Hepatocyte (in vitro differentiated cells): ENCODE measurements around the gene NDUFS6. TPM values are rescaled to one million over a fixed set of nuclear protein-coding genes. Genes with fewer than 3 reads are reported as not detected.

Experiments
- DNase-seq: peaks from one replicate; pipeline ENCODE4 v3.0.0-alpha.2; 2016; ENCODE audit warnings: low spot score
- H2AFZ ChIP-seq: fragments of 200-600 bp; sonication (generic); 2 replicates; pipeline ENCODE4 v1.6.0; 2016; ENCODE audit warnings: antibody characterized with exemption, mild to moderate bottlenecking
- H3K27ac ChIP-seq: fragments of 200-600 bp; sonication (generic); 2 replicates; pipeline ENCODE4 v1.5.1; 2016; ENCODE audit warnings: mild to moderate bottlenecking
- H3K27me3 ChIP-seq: fragments of 200-600 bp; sonication (generic); 2 replicates; pipeline ENCODE4 v1.6.1; 2016
- H3K36me3 ChIP-seq: fragments of 200-600 bp; sonication (generic); replicated peaks from 2 replicates; pipeline ENCODE4 v1.5.1; 2016; ENCODE audit warnings: low read depth; ENCODE audit not compliant: insufficient read depth
- H3K4me1 ChIP-seq: fragments of 200-600 bp; sonication (generic); 2 replicates; pipeline ENCODE4 v1.5.1; 2016; ENCODE audit warnings: mild to moderate bottlenecking, moderate library complexity; ENCODE audit not compliant: insufficient read depth
- H3K4me2 ChIP-seq: fragments of 200-600 bp; sonication (generic); 2 replicates; pipeline ENCODE4 v1.6.0; 2016
- H3K4me3 ChIP-seq: fragments of 200-600 bp; sonication (generic); 2 replicates; pipeline ENCODE4 v1.5.1; 2016; ENCODE audit warnings: mild to moderate bottlenecking
- H3K79me2 ChIP-seq: fragments of 200-600 bp; sonication (generic); 2 replicates; pipeline ENCODE4 v1.6.0; 2017; ENCODE audit warnings: mild to moderate bottlenecking
- H3K9me2 ChIP-seq: fragments of 200-600 bp; sonication (generic); replicated peaks from 2 replicates; pipeline ENCODE4 v1.6.0; 2017; ENCODE audit warnings: mild to moderate bottlenecking; ENCODE audit not compliant: insufficient read depth
- H3K9me3 ChIP-seq: fragments of 200-600 bp; sonication (generic); 2 replicates; pipeline ENCODE4 v1.5.1; 2016; ENCODE audit warnings: low read depth, mild to moderate bottlenecking
- H4K20me1 ChIP-seq: fragments of 200-600 bp; sonication (generic); 2 replicates; pipeline ENCODE4 v1.6.0; 2016; ENCODE audit warnings: mild to moderate bottlenecking; ENCODE audit not compliant: insufficient read depth, poor library complexity, severe bottlenecking
- EZH2 ChIP-seq: fragments of 200-600 bp; sonication (generic); IDR thresholded peaks from 2 replicates; pipeline ENCODE4 v1.6.1; 2016; ENCODE audit warnings: antibody characterized with exemption, mild to moderate bottlenecking, borderline replicate concordance
- EZH2phosphoT487 ChIP-seq: fragments of 200-600 bp; sonication (generic); IDR thresholded peaks from one replicate; pipeline ENCODE4 v1.6.1; 2018; ENCODE audit warnings: antibody characterized with exemption, mild to moderate bottlenecking, low read depth, moderate library complexity; ENCODE audit not compliant: unreplicated experiment, severe bottlenecking
- WGBS: methylation state at CpG from one replicate; pipeline ENCODE4 v1.1.6; 2016; ENCODE audit warnings: low lambda C conversion rate; ENCODE audit errors: missing lambda C conversion rate; 5-methylcytosine and 5-hydroxymethylcytosine counted together
- polyA plus RNA-seq: library from polyadenylated mRNA; unstranded; fragments of >200 nt; fragmentation: Nextera tagmentation; extraction: Ambion mirVana; gene quantifications from 2 replicates; pipeline ENCODE4 v1.2.1, GENCODE V29; 2016
- total RNA-seq: library from RNA; depleted of rRNA; stranded (reverse); fragments of >200 nt; gene quantifications from 2 replicates; pipeline ENCODE4 v1.2.3, GENCODE V29; 2014
- TF ChIP-seq, protein P1 (sequence below): fragments of 200-600 bp; sonication (generic); IDR thresholded peaks from 2 replicates; pipeline ENCODE4 v1.5.1; 2016; ENCODE audit warnings: antibody characterized with exemption, mild to moderate bottlenecking; ENCODE audit not compliant: poor library complexity

The NDUFS6 gene
- total and polyA plus RNA-seq, 2 experiments from 2014 or later, result 29.3 to 108 TPM

DNA sequence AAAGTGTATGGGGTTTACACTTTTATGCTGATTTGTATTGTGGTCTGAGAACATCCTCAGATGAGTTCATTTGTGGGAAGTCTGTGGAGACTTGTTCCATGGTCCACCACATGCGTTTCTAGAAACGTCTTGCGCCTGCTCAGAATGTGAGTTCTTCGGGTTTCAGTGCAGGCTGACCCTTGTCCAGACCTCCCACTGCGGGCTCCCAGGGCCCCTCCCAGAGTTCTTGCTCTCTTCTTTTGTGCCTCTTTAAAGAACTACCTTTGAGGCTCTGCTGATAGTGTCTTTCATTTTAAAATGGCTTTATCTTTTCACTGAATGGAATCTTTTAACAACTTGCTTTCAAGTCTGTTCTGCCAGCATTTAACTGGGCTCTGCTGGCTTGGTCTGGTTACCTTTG is 17.6 kb downstream of the NDUFS6 start:
- H3K4me3 ChIP-seq, result no peak overlapping the region
- no peaks in the 10 kb centered on the region for H4K20me1 ChIP-seq
- H3K9me2 ChIP-seq, result no peaks in the 10 kb centered on the region
- 91% methylated on average over 5 of the region's 5 CpGs for WGBS
- no peaks in the 10 kb centered on the region for H3K27me3 ChIP-seq
- no peak overlapping the region for H3K27ac ChIP-seq
- no peak overlapping the region for H2AFZ ChIP-seq
- no peak for DNase-seq
- no peaks in the 10 kb centered on the region for H3K4me1 ChIP-seq
- TF ChIP-seq EZH2 (no peak), EZH2phosphoT487 (no peak)
- TF ChIP-seq, protein P1, sequence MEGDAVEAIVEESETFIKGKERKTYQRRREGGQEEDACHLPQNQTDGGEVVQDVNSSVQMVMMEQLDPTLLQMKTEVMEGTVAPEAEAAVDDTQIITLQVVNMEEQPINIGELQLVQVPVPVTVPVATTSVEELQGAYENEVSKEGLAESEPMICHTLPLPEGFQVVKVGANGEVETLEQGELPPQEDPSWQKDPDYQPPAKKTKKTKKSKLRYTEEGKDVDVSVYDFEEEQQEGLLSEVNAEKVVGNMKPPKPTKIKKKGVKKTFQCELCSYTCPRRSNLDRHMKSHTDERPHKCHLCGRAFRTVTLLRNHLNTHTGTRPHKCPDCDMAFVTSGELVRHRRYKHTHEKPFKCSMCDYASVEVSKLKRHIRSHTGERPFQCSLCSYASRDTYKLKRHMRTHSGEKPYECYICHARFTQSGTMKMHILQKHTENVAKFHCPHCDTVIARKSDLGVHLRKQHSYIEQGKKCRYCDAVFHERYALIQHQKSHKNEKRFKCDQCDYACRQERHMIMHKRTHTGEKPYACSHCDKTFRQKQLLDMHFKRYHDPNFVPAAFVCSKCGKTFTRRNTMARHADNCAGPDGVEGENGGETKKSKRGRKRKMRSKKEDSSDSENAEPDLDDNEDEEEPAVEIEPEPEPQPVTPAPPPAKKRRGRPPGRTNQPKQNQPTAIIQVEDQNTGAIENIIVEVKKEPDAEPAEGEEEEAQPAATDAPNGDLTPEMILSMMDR, result no peak
- no peaks in the 10 kb centered on the region for H3K79me2 ChIP-seq
- H3K36me3 ChIP-seq, result no peaks in the 10 kb centered on the region
- no peaks in the 10 kb centered on the region for H3K9me3 ChIP-seq
- H3K4me2 ChIP-seq, result no peak overlapping the region

DNA sequence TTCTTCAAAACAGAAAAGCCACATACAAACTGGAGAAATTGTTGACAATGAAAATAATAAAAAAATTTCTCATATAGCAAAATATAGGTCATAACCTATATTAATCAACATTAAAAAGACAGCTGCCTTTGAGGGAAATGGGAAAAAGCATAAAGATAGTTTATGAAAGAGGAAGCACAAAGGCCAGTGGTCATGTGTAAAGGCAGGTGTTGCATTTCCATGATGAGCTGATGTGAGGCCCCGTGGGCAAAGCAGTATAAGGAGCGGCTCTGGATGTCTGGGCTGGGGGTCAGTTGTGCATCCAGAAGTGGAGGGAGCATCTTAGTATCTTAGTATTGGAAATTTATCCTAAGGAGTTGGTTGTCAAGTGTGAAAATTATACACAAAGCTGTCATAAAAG is 18.3 kb downstream of the NDUFS6 start:
- no peaks in the 10 kb centered on the region for H3K36me3 ChIP-seq
- H3K79me2 ChIP-seq, result no peaks in the 10 kb centered on the region
- DNase-seq, result no peak
- no peak overlapping the region for H3K27ac ChIP-seq
- H3K4me2 ChIP-seq, result no peak overlapping the region
- TF ChIP-seq EZH2phosphoT487 (no peak), EZH2 (no peak)
- TF ChIP-seq, protein P1, result no peak
- no peaks in the 10 kb centered on the region for H3K4me1 ChIP-seq
- WGBS, result 98% methylated on average over 2 of the region's 2 CpGs
- H4K20me1 ChIP-seq, result no peaks in the 10 kb centered on the region
- H3K9me3 ChIP-seq, result no peaks in the 10 kb centered on the region
- no peaks in the 10 kb centered on the region for H3K27me3 ChIP-seq
- H2AFZ ChIP-seq, result no peak overlapping the region
- H3K4me3 ChIP-seq, result no peak overlapping the region
- no peaks in the 10 kb centered on the region for H3K9me2 ChIP-seq

DNA sequence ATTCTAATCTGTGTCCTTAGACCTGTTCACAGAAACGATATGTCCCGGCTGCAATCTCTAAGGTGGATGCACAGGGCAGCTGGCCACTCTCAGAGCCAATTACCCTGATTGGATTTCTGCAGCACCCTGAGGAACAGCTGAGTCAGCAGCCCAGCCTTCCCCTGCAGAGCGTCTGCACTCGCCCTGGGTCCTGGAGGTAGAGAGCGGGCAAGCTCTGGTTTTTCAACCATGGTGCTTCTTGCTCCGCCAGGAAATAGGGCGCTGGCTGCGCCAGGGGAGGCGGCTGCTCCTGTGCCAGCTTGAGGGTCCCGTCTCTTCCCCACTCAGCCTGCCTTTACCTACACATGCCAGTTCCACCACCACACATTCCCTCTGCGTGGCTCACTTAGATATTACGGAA is 19.2 kb downstream of the NDUFS6 start:
- H3K4me1 ChIP-seq, result no peaks in the 10 kb centered on the region
- WGBS, result 91% methylated on average over 12 of the region's 12 CpGs
- no peak for DNase-seq
- no peaks in the 10 kb centered on the region for H4K20me1 ChIP-seq
- H3K9me2 ChIP-seq, result no peaks in the 10 kb centered on the region
- no peaks in the 10 kb centered on the region for H3K9me3 ChIP-seq
- H3K4me2 ChIP-seq, result no peak overlapping the region
- TF ChIP-seq EZH2phosphoT487, result no peak
- TF ChIP-seq EZH2, result no peak
- TF ChIP-seq, protein P1, result no peak
- H3K79me2 ChIP-seq, result no peaks in the 10 kb centered on the region
- H2AFZ ChIP-seq, result no peak overlapping the region
- H3K4me3 ChIP-seq, result no peak overlapping the region
- H3K27ac ChIP-seq, result no peak overlapping the region
- H3K36me3 ChIP-seq, result no peaks in the 10 kb centered on the region
- H3K27me3 ChIP-seq, result no peaks in the 10 kb centered on the region

DNA sequence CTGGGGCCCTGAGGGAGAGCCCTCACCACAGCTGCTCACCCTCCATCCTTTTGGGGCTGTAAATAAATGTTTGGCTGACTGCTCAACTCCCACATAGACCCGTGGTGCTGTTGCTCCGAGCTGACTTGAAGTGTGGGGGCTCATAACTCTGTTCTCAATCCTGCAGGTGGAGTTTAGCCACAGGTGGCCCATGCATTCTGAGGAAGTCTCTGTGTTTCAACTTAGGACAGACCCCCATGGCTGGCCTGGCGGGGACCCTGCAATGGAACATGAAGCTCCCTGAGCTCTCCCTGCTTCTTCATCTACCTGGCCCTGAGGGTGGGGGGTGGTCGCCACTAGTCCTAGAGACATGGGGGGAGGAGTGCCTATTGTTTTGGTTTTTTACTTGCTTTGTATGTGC is 19.7 kb downstream of the NDUFS6 start:
- H3K9me3 ChIP-seq, result no peaks in the 10 kb centered on the region
- H3K27ac ChIP-seq, result no peak overlapping the region
- DNase-seq, result no peak
- no peaks in the 10 kb centered on the region for H3K4me1 ChIP-seq
- no peaks in the 10 kb centered on the region for H3K36me3 ChIP-seq
- TF ChIP-seq, protein P1, result no peak
- TF ChIP-seq EZH2 (no peak), EZH2phosphoT487 (no peak)
- no peak overlapping the region for H2AFZ ChIP-seq
- no peaks in the 10 kb centered on the region for H3K79me2 ChIP-seq
- H3K27me3 ChIP-seq, result no peaks in the 10 kb centered on the region
- WGBS, result 100% methylated on average over 4 of the region's 4 CpGs
- H4K20me1 ChIP-seq, result no peaks in the 10 kb centered on the region
- no peak overlapping the region for H3K4me2 ChIP-seq
- H3K4me3 ChIP-seq, result no peak overlapping the region
- no peaks in the 10 kb centered on the region for H3K9me2 ChIP-seq
